ENCODE results near the gene MED8. TPM values are rescaled to one million over a fixed set of nuclear protein-coding genes. Genes with fewer than 3 reads are reported as not detected.
A peak's percentile ranks its signal among the peaks of the same experiment; 100 is the strongest.

MED8 gene, protein sequence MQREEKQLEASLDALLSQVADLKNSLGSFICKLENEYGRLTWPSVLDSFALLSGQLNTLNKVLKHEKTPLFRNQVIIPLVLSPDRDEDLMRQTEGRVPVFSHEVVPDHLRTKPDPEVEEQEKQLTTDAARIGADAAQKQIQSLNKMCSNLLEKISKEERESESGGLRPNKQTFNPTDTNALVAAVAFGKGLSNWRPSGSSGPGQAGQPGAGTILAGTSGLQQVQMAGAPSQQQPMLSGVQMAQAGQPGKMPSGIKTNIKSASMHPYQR
- 18.4 TPM for total RNA-seq
- 10 to 100 TPM; 41.8 to 51.3 (median 48.4) TPM for polyA plus RNA-seq

DNA sequence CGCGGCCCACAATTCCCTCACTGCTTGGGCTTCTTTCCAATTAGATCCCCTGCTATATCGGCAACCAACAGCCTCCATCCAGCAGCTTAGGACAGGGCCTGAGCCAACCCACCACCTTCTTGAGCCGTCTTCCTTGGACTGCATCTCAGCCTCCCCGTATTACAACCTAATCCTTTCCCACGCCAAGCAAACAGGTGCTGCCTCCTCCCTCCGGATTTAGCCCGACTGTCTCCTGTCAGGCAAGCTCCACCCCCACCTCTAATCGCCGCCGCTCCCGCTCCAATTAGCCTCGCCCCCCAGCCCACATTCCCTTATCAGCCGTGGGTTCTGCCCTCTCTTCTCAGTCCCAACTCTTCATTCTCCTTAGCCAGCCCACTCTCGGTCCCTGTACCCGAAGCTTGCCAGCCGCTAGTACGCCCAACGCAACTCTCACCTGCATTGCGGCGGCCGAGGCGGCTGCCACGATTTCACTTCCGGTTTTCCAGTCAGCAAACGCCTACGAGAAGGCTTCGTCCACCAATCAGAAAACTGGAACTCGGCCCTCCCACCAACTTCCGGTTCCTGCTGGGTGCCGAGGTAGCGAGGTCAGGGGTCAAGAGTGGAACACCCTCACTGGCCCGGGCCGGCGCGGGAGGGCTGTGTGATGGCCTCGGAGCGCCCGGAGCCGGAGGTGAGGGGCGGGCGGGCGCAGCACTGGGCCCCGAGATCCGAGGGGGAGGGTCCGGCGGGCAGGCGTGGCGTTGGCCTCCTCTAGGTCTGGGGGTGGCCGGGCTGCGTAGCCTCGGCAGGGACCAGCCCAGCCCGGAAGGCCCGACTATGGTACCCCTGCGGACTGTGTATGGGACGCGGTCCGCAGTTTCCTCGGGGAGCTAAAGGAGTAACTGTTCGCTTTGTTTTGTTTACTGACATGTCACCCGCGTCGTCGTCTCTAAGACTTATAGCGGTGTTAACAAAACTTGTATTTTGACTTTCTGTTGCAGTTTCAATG lies at the start of gene MED8, which contains the start of gene SZT2:
Gene MED8, minus strand, starts transcription at position 475 of the 988 bp plus-strand sequence. Its CDS starts 36 bp downstream, at position 439.
Gene SZT2, plus strand, starts transcription at position 574 of the 988 bp plus-strand sequence. Its CDS starts 70 bp downstream, at position 644.
- DNase-seq (peak; percentile 83 to 95 (median 88)), ATAC-seq (ENCODE audit: low read depth in 2 of 2) (peak; percentile 92)
- Mint-ChIP-seq H3K36me3 (peaks cover 23% of the 10 kb centered on the region), H3K4me3 (peak within 1 kb of the TSS; percentile 96 to 100 (median 100)), H3K9me3 (no peaks in the 10 kb centered on the region), H3K27ac (peak within 1 kb of the TSS; percentile 99 to 100 (median 100)), H3K4me1 (peaks cover 19 to 65% (median 40%) of the 10 kb centered on the region in 4 donors), H3K27me3 (no peaks in the 10 kb centered on the region)
- peak within 1 kb of the TSS; percentile 94 for H3K4me3 ChIP-seq (ENCODE audit: low read depth, low read length)
- no peaks in the 10 kb centered on the region for H3K27me3 ChIP-seq (ENCODE audit: control insufficient read depth, insufficient read depth, low read length)
- H3K9me3 ChIP-seq (ENCODE audit: control insufficient read depth in 2 of 2, low read length in 2 of 2): no peaks in the 10 kb centered on the region
- peaks cover 31% of the 10 kb centered on the region for H3K36me3 ChIP-seq (ENCODE audit: control insufficient read depth, insufficient read depth, low read length)
- H3K4me1 ChIP-seq (ENCODE audit: control insufficient read depth, insufficient read depth, low read length, poor library complexity, severe bottlenecking): peaks cover 20% of the 10 kb centered on the region
- peak within 1 kb of the TSS; percentile 75 for H3K27ac ChIP-seq (ENCODE audit: insufficient read depth, low read length, poor library complexity, severe bottlenecking)

GRCh38 chr1:43438953-43439581 lies 49.5 kb upstream of the MED8 start:
- no peak for DNase-seq
- peak overlapping the region in 1 of 3 donors; percentile 67 for H3K27ac Mint-ChIP-seq
- H3K36me3 ChIP-seq (ENCODE audit: control insufficient read depth, insufficient read depth, low read length): peaks cover 64% of the 10 kb centered on the region
- no peak overlapping the region for H3K27ac ChIP-seq (ENCODE audit: insufficient read depth, low read length, poor library complexity, severe bottlenecking)
- no peaks in the 10 kb centered on the region for H3K4me1 Mint-ChIP-seq
- H3K4me3 Mint-ChIP-seq: no peak overlapping the region
- peaks cover 29% of the 10 kb centered on the region for H3K36me3 Mint-ChIP-seq
- no peak for ATAC-seq (ENCODE audit: low read depth in 2 of 2)
- H3K27me3 Mint-ChIP-seq: no peaks in the 10 kb centered on the region
- peaks cover 0 to 2% (median 0%) of the 10 kb centered on the region in 7 donors for H3K9me3 Mint-ChIP-seq
- no peaks in the 10 kb centered on the region for H3K4me1 ChIP-seq (ENCODE audit: control insufficient read depth, insufficient read depth, low read length, poor library complexity, severe bottlenecking)
- H3K9me3 ChIP-seq (ENCODE audit: control insufficient read depth in 2 of 2, low read length in 2 of 2): no peaks in the 10 kb centered on the region
- H3K27me3 ChIP-seq (ENCODE audit: control insufficient read depth, insufficient read depth, low read length): no peaks in the 10 kb centered on the region
- H3K4me3 ChIP-seq (ENCODE audit: low read depth, low read length): no peak overlapping the region

- ATAC-seq (ENCODE audit: low read depth in 2 of 2) (no peak), DNase-seq (no peak)
- no peak overlapping the region for H3K4me3 Mint-ChIP-seq
- H3K36me3 ChIP-seq (ENCODE audit: control insufficient read depth, insufficient read depth, low read length): peaks cover 64% of the 10 kb centered on the region
- peaks cover 0 to 2% (median 0%) of the 10 kb centered on the region in 7 donors for H3K9me3 Mint-ChIP-seq
- H3K4me3 ChIP-seq (ENCODE audit: low read depth, low read length): no peak overlapping the region
- H3K36me3 Mint-ChIP-seq: peaks cover 30% of the 10 kb centered on the region
- H3K27ac Mint-ChIP-seq: peak overlapping the region in 1 of 3 donors; percentile 67
- H3K4me1 Mint-ChIP-seq: no peaks in the 10 kb centered on the region
- no peaks in the 10 kb centered on the region for H3K4me1 ChIP-seq (ENCODE audit: control insufficient read depth, insufficient read depth, low read length, poor library complexity, severe bottlenecking)
- no peak overlapping the region for H3K27ac ChIP-seq (ENCODE audit: insufficient read depth, low read length, poor library complexity, severe bottlenecking)
- no peaks in the 10 kb centered on the region for H3K9me3 ChIP-seq (ENCODE audit: control insufficient read depth in 2 of 2, low read length in 2 of 2)
- H3K27me3 ChIP-seq (ENCODE audit: control insufficient read depth, insufficient read depth, low read length): no peaks in the 10 kb centered on the region
- H3K27me3 Mint-ChIP-seq: no peaks in the 10 kb centered on the region
Observed at GRCh38 chr1:43438576-43438952, 49.0 kb upstream of the MED8 start.

GRCh38 chr1:43438006-43438405 lies 48.4 kb upstream of the MED8 start:
- H3K4me3 Mint-ChIP-seq: no peak overlapping the region
- no peaks in the 10 kb centered on the region for H3K4me1 Mint-ChIP-seq
- no peak overlapping the region for H3K27ac ChIP-seq (ENCODE audit: insufficient read depth, low read length, poor library complexity, severe bottlenecking)
- H3K9me3 Mint-ChIP-seq: peaks cover 0 to 2% (median 0%) of the 10 kb centered on the region in 7 donors
- H3K27me3 Mint-ChIP-seq: no peaks in the 10 kb centered on the region
- H3K27ac Mint-ChIP-seq: no peak overlapping the region
- H3K27me3 ChIP-seq (ENCODE audit: control insufficient read depth, insufficient read depth, low read length): no peaks in the 10 kb centered on the region
- no peaks in the 10 kb centered on the region for H3K9me3 ChIP-seq (ENCODE audit: control insufficient read depth in 2 of 2, low read length in 2 of 2)
- H3K4me1 ChIP-seq (ENCODE audit: control insufficient read depth, insufficient read depth, low read length, poor library complexity, severe bottlenecking): no peaks in the 10 kb centered on the region
- ATAC-seq (ENCODE audit: low read depth in 2 of 2): no peak
- peaks cover 64% of the 10 kb centered on the region for H3K36me3 ChIP-seq (ENCODE audit: control insufficient read depth, insufficient read depth, low read length)
- H3K36me3 Mint-ChIP-seq: peaks cover 33% of the 10 kb centered on the region
- DNase-seq: no peak
- no peak overlapping the region for H3K4me3 ChIP-seq (ENCODE audit: low read depth, low read length)

DNA sequence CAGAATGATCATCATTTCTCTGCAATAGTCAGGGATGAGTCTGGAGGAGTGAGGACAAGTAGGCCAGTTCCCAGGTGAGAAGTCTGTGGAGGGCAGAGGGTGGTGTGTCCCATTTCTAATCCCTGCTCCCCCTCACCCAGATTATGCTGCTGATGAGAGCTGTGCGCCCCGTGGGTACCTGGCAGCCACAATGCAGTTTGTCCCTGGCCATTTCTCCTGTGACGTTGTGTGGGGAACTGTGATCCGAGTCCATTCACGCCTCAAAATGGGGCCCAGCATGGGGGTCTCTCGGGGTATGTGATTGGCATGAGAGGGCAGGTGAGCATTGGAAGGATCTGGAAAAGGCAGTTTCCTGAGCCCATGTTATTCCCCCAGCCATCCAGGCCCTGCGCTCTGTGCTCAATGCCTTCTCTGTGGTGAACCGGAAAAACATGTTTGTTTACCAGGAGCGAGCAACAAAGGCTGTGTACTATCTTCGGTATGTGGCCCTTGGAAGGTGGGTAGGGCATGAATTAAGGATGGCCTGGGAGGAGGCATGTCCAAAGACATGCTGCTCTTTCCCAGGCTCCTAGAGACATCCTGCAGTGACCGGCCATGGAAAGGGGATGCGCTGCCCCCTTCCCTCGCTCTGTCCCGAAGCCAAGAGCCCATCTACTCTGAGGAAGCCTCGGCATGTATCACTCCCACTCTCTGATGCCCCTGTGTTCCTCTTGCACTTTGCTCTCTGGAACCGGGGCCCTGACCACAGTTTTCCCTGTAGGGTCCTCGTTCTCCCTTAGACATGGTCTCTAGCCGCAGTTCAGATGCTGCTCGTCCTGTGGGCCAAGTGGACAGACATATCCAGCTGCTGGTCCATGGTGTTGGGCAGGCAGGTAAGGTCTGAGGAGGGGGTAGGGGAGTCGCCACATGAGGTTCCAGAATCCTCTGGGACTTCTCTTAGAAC lies 47.7 kb upstream of the MED8 start:
- H3K27ac Mint-ChIP-seq: no peak overlapping the region
- H3K4me3 ChIP-seq (ENCODE audit: low read depth, low read length): no peak overlapping the region
- H3K27me3 ChIP-seq (ENCODE audit: control insufficient read depth, insufficient read depth, low read length): no peaks in the 10 kb centered on the region
- H3K9me3 Mint-ChIP-seq: peaks cover 0 to 2% (median 0%) of the 10 kb centered on the region in 7 donors
- no peak for DNase-seq
- H3K4me1 ChIP-seq (ENCODE audit: control insufficient read depth, insufficient read depth, low read length, poor library complexity, severe bottlenecking): no peaks in the 10 kb centered on the region
- no peak overlapping the region for H3K4me3 Mint-ChIP-seq
- H3K36me3 Mint-ChIP-seq: peaks cover 34% of the 10 kb centered on the region
- no peak overlapping the region for H3K27ac ChIP-seq (ENCODE audit: insufficient read depth, low read length, poor library complexity, severe bottlenecking)
- ATAC-seq (ENCODE audit: low read depth in 2 of 2): no peak
- no peaks in the 10 kb centered on the region for H3K9me3 ChIP-seq (ENCODE audit: control insufficient read depth in 2 of 2, low read length in 2 of 2)
- H3K27me3 Mint-ChIP-seq: no peaks in the 10 kb centered on the region
- H3K36me3 ChIP-seq (ENCODE audit: control insufficient read depth, insufficient read depth, low read length): peaks cover 66% of the 10 kb centered on the region
- no peaks in the 10 kb centered on the region for H3K4me1 Mint-ChIP-seq

DNA sequence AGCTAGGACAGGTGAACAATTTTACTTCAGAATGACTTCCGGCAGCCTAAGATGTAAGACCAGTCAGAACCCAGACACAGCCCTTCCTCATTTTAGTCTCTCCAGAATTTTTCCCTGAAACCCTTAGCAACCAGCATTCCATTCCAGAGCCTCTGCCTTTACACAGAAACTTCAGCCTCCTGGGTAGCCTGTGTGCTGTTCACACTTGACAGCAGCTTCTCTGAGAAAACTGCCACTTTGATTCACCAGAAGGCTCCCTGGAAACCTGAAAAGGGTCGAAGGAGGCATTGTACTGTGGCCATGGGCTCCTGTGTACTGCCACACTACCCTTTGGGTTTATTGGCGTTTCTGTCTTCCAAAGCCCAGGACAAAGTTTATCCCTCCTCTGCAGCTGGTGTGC lies 46.8 kb upstream of the MED8 start:
- no peak overlapping the region for H3K4me3 Mint-ChIP-seq
- no peaks in the 10 kb centered on the region for H3K27me3 Mint-ChIP-seq
- Histone ChIP-seq H3K9me3 (ENCODE audit: control insufficient read depth in 2 of 2, low read length in 2 of 2) (no peaks in the 10 kb centered on the region), H3K4me1 (ENCODE audit: control insufficient read depth, insufficient read depth, low read length, poor library complexity, severe bottlenecking) (no peaks in the 10 kb centered on the region), H3K36me3 (ENCODE audit: control insufficient read depth, insufficient read depth, low read length) (peaks cover 70% of the 10 kb centered on the region), H3K4me3 (ENCODE audit: low read depth, low read length) (no peak overlapping the region), H3K27me3 (ENCODE audit: control insufficient read depth, insufficient read depth, low read length) (no peaks in the 10 kb centered on the region), H3K27ac (ENCODE audit: insufficient read depth, low read length, poor library complexity, severe bottlenecking) (no peak overlapping the region)
- H3K27ac Mint-ChIP-seq: no peak overlapping the region
- no peaks in the 10 kb centered on the region for H3K4me1 Mint-ChIP-seq
- ATAC-seq (ENCODE audit: low read depth in 2 of 2) (no peak), DNase-seq (no peak)
- peaks cover 0 to 2% (median 0%) of the 10 kb centered on the region in 7 donors for H3K9me3 Mint-ChIP-seq
- H3K36me3 Mint-ChIP-seq: peaks cover 40% of the 10 kb centered on the region
